ENCODE results near the gene TMEM132D. TPM values are rescaled to one million over a fixed set of nuclear protein-coding genes. Genes with fewer than 3 reads are reported as not detected.

Gene TMEM132D
- total RNA-seq, 5 donors from 2014 or later (not counting 1 experiment from before 2014, with no cell fraction given): not detected

- POLR2A ChIA-PET: no interaction called here
- no peaks in the 10 kb centered on the region for H3K36me3 Mint-ChIP-seq
- H3K9me3 ChIP-seq: no peaks in the 10 kb centered on the region
Observed at GRCh38 chr12:129877411-129877810, 26.4 kb downstream of the TMEM132D start.

GRCh38 chr12:129873833-129874208 is 30.0 kb downstream of the TMEM132D start:
- H3K9me3 Mint-ChIP-seq: peaks cover 6 to 7% (median 7%) of the 10 kb centered on the region in 3 donors
- POLR2A ChIA-PET: no interaction called here
- Histone ChIP-seq H3K9me3 (no peaks in the 10 kb centered on the region), H3K36me3 (ENCODE audit: control insufficient read depth in 2 of 2, extremely low read depth in 1 of 2, insufficient read depth in 1 of 2, low read length in 1 of 2) (no peaks in the 10 kb centered on the region), H3K4me1 (ENCODE audit: control insufficient read depth in 1 of 2, extremely low read depth in 1 of 2, insufficient read depth in 2 of 2, low read length in 2 of 2) (no peaks in the 10 kb centered on the region), H3K27ac (ENCODE audit: low read length) (no peak overlapping the region), H3K27me3 (replicated peaks in 1 of 2; ENCODE audit: control insufficient read depth in 2 of 2, extremely low read depth in 1 of 2, insufficient read depth in 2 of 2, low read length in 1 of 2) (peaks cover 0 to 4% of the 10 kb centered on the region in 2 experiments), H3K4me3 (ENCODE audit: control insufficient read depth in 1 of 2, extremely low read depth in 1 of 2, low read length in 1 of 2) (no peak overlapping the region)
- H3K4me1 Mint-ChIP-seq: no peaks in the 10 kb centered on the region
- peaks cover 0 to 1% of the 10 kb centered on the region in 2 donors for H3K27me3 Mint-ChIP-seq
- ATAC-seq (replicated peaks in 1 of 4) (no peak), DNase-seq (no peak)
- no peak overlapping the region for H3K27ac Mint-ChIP-seq
- H3K36me3 Mint-ChIP-seq: no peaks in the 10 kb centered on the region
- CTCF ChIA-PET: no interaction called here
- WGBS (ENCODE audit: insufficient coverage): no CpG with 5 or more reads among the region's 6 CpGs
- H3K4me3 Mint-ChIP-seq: no peak overlapping the region

More at GRCh38 chr12:129877411-129877810, 26.4 kb downstream of the TMEM132D start:
- H3K36me3 ChIP-seq (ENCODE audit: control insufficient read depth in 2 of 2, extremely low read depth in 1 of 2, insufficient read depth in 1 of 2, low read length in 1 of 2): no peaks in the 10 kb centered on the region
- Mint-ChIP-seq H3K27ac (no peak overlapping the region), H3K4me1 (no peaks in the 10 kb centered on the region), H3K4me3 (no peak overlapping the region), H3K27me3 (peaks cover 2 to 4% of the 10 kb centered on the region in 2 donors), H3K9me3 (peaks cover 7 to 17% (median 7%) of the 10 kb centered on the region in 3 donors)
- no peaks in the 10 kb centered on the region for H3K4me1 ChIP-seq (ENCODE audit: control insufficient read depth in 1 of 2, extremely low read depth in 1 of 2, insufficient read depth in 2 of 2, low read length in 2 of 2)
- CTCF ChIA-PET: interaction anchor here in 1 of 2 donors (0.6 kb wide), 1 partner anchor 439 kb away, joined by 5 read pairs; no protein-coding TSS in a partner anchor
- no peak overlapping the region for H3K4me3 ChIP-seq (ENCODE audit: control insufficient read depth in 1 of 2, extremely low read depth in 1 of 2, low read length in 1 of 2)
- no peak overlapping the region for H3K27ac ChIP-seq (ENCODE audit: low read length)
- ATAC-seq (replicated peaks in 1 of 4): no peak
- DNase-seq: no peak
- peaks cover 0 to 4% of the 10 kb centered on the region in 2 experiments for H3K27me3 ChIP-seq (replicated peaks in 1 of 2; ENCODE audit: control insufficient read depth in 2 of 2, extremely low read depth in 1 of 2, insufficient read depth in 2 of 2, low read length in 1 of 2)
- 93% methylated on average over 3 of the region's 11 CpGs for WGBS (ENCODE audit: insufficient coverage)

- Histone ChIP-seq H3K27me3 (replicated peaks in 1 of 2; ENCODE audit: control insufficient read depth in 2 of 2, extremely low read depth in 1 of 2, insufficient read depth in 2 of 2, low read length in 1 of 2) (peaks cover 0 to 1% of the 10 kb centered on the region in 2 experiments), H3K4me3 (ENCODE audit: control insufficient read depth in 1 of 2, extremely low read depth in 1 of 2, low read length in 1 of 2) (no peak overlapping the region), H3K9me3 (no peaks in the 10 kb centered on the region), H3K27ac (ENCODE audit: low read length) (no peak overlapping the region), H3K4me1 (ENCODE audit: control insufficient read depth in 1 of 2, extremely low read depth in 1 of 2, insufficient read depth in 2 of 2, low read length in 2 of 2) (no peaks in the 10 kb centered on the region), H3K36me3 (ENCODE audit: control insufficient read depth in 2 of 2, extremely low read depth in 1 of 2, insufficient read depth in 1 of 2, low read length in 1 of 2) (no peaks in the 10 kb centered on the region)
- 74% methylated on average over 7 of the region's 13 CpGs for WGBS (ENCODE audit: insufficient coverage)
- H3K27me3 Mint-ChIP-seq: no peaks in the 10 kb centered on the region
- ATAC-seq (replicated peaks in 1 of 4) (no peak), DNase-seq (no peak)
- no peaks in the 10 kb centered on the region for H3K36me3 Mint-ChIP-seq
- no peaks in the 10 kb centered on the region for H3K4me1 Mint-ChIP-seq
- H3K9me3 Mint-ChIP-seq: peaks cover 5 to 7% (median 6%) of the 10 kb centered on the region in 3 donors
- H3K27ac Mint-ChIP-seq: no peak overlapping the region
- ChIA-PET POLR2A (no interaction called here), CTCF (no interaction called here)
- no peak overlapping the region for H3K4me3 Mint-ChIP-seq
Observed at GRCh38 chr12:129873111-129873832, 30.6 kb downstream of the TMEM132D start.

GRCh38 chr12:129871991-129872972 is 31.5 kb downstream of the TMEM132D start:
- Mint-ChIP-seq H3K4me3 (no peak overlapping the region), H3K36me3 (no peaks in the 10 kb centered on the region), H3K27me3 (no peaks in the 10 kb centered on the region), H3K27ac (no peak overlapping the region), H3K4me1 (no peaks in the 10 kb centered on the region), H3K9me3 (peaks cover 3 to 6% (median 5%) of the 10 kb centered on the region in 3 donors)
- CTCF ChIA-PET: no interaction called here
- ATAC-seq (replicated peaks in 1 of 4) (no peak), DNase-seq (no peak)
- Histone ChIP-seq H3K4me3 (ENCODE audit: control insufficient read depth in 1 of 2, extremely low read depth in 1 of 2, low read length in 1 of 2) (no peak overlapping the region), H3K27ac (ENCODE audit: low read length) (no peak overlapping the region), H3K36me3 (ENCODE audit: control insufficient read depth in 2 of 2, extremely low read depth in 1 of 2, insufficient read depth in 1 of 2, low read length in 1 of 2) (no peaks in the 10 kb centered on the region), H3K9me3 (no peaks in the 10 kb centered on the region), H3K4me1 (ENCODE audit: control insufficient read depth in 1 of 2, extremely low read depth in 1 of 2, insufficient read depth in 2 of 2, low read length in 2 of 2) (no peaks in the 10 kb centered on the region), H3K27me3 (replicated peaks in 1 of 2; ENCODE audit: control insufficient read depth in 2 of 2, extremely low read depth in 1 of 2, insufficient read depth in 2 of 2, low read length in 1 of 2) (no peaks in the 10 kb centered on the region)
- 12% methylated on average over 8 of the region's 19 CpGs for WGBS (ENCODE audit: insufficient coverage)
- POLR2A ChIA-PET: no interaction called here

GRCh38 chr12:129870796-129871195 is 33.0 kb downstream of the TMEM132D start:
- ATAC-seq (replicated peaks in 1 of 4) (no peak), DNase-seq (no peak)
- Histone ChIP-seq H3K9me3 (no peaks in the 10 kb centered on the region), H3K36me3 (ENCODE audit: control insufficient read depth in 2 of 2, extremely low read depth in 1 of 2, insufficient read depth in 1 of 2, low read length in 1 of 2) (no peaks in the 10 kb centered on the region), H3K4me1 (ENCODE audit: control insufficient read depth in 1 of 2, extremely low read depth in 1 of 2, insufficient read depth in 2 of 2, low read length in 2 of 2) (no peaks in the 10 kb centered on the region), H3K4me3 (ENCODE audit: control insufficient read depth in 1 of 2, extremely low read depth in 1 of 2, low read length in 1 of 2) (no peak overlapping the region), H3K27ac (ENCODE audit: low read length) (no peak overlapping the region), H3K27me3 (replicated peaks in 1 of 2; ENCODE audit: control insufficient read depth in 2 of 2, extremely low read depth in 1 of 2, insufficient read depth in 2 of 2, low read length in 1 of 2) (no peaks in the 10 kb centered on the region)
- Mint-ChIP-seq H3K4me1 (no peaks in the 10 kb centered on the region), H3K9me3 (peaks cover 0 to 6% (median 0%) of the 10 kb centered on the region in 3 donors), H3K36me3 (no peaks in the 10 kb centered on the region), H3K27me3 (no peaks in the 10 kb centered on the region), H3K4me3 (no peak overlapping the region), H3K27ac (no peak overlapping the region)
- POLR2A ChIA-PET: no interaction called here
- CTCF ChIA-PET: no interaction called here
- WGBS (ENCODE audit: insufficient coverage): 68% methylated on average over 3 of the region's 5 CpGs

GRCh38 chr12:129870136-129870535 is 33.7 kb downstream of the TMEM132D start:
- no peaks in the 10 kb centered on the region for H3K4me1 ChIP-seq (ENCODE audit: control insufficient read depth in 1 of 2, extremely low read depth in 1 of 2, insufficient read depth in 2 of 2, low read length in 2 of 2)
- peaks cover 3 to 6% (median 3%) of the 10 kb centered on the region in 3 donors for H3K9me3 Mint-ChIP-seq
- H3K27ac ChIP-seq (ENCODE audit: low read length): no peak overlapping the region
- no peak overlapping the region for H3K4me3 ChIP-seq (ENCODE audit: control insufficient read depth in 1 of 2, extremely low read depth in 1 of 2, low read length in 1 of 2)
- H3K27me3 Mint-ChIP-seq: no peaks in the 10 kb centered on the region
- no peaks in the 10 kb centered on the region for H3K27me3 ChIP-seq (replicated peaks in 1 of 2; ENCODE audit: control insufficient read depth in 2 of 2, extremely low read depth in 1 of 2, insufficient read depth in 2 of 2, low read length in 1 of 2)
- H3K4me1 Mint-ChIP-seq: no peaks in the 10 kb centered on the region
- no peak for ATAC-seq (replicated peaks in 1 of 4)
- no CpG with 5 or more reads among the region's 2 CpGs for WGBS (ENCODE audit: insufficient coverage)
- H3K36me3 ChIP-seq (ENCODE audit: control insufficient read depth in 2 of 2, extremely low read depth in 1 of 2, insufficient read depth in 1 of 2, low read length in 1 of 2): no peaks in the 10 kb centered on the region
- no peak overlapping the region for H3K4me3 Mint-ChIP-seq
- ChIA-PET POLR2A (no interaction called here), CTCF (no interaction called here)
- DNase-seq: no peak
- no peaks in the 10 kb centered on the region for H3K9me3 ChIP-seq
- H3K27ac Mint-ChIP-seq: no peak overlapping the region
- no peaks in the 10 kb centered on the region for H3K36me3 Mint-ChIP-seq

Data from T-cell (primary cell).